C4-2B (cell line): ENCODE results near the gene GAK.

Experiments used
- CTCF ChIP-seq: fragments of 450-650 bp; conservative IDR thresholded peaks from 2 replicates; pipeline ENCODE4 v1.5.1; 2017; ENCODE audit warnings: mild to moderate bottlenecking
- ZFX ChIP-seq: fragments of 450-650 bp; IDR thresholded peaks from 2 replicates; pipeline ENCODE4 v1.6.1; 2017

GRCh38 chr4:958696-959337, 26.7 kb upstream of the GAK start:
- TF ChIP-seq CTCF (no peak), ZFX (no peak)
